HepG2 (cell line): ENCODE data around the gene TARP.

Source experiments
- ATAC-seq: fragments of 200-7000 bp; cut with Tn5 transposase; 3 replicates; pipeline ENCODE4 v1.9.1; 2020; ENCODE audit warnings: mild to moderate bottlenecking, moderate library complexity
- BruUV-seq: library from RNA; stranded (reverse); fragments of 400-500 nt; replicated peaks from 2 replicates; lab custom pipeline; 2021; lab: Mats Ljungman, UMichigan
- CTCF ChIA-PET: fragments of 300-600 bp; formaldehyde crosslinking; extraction: SDS; loops from one replicate; lab custom pipeline; 2021; ENCODE audit warnings: low total read pairs, inconsistent platforms, low intra/inter-chr PET ratio; lab: Yijun Ruan, JAX
- POLR2A ChIA-PET: fragments of 350-600 bp; sonication (Branson Sonifier 250); formaldehyde crosslinking; loops from one replicate; lab custom pipeline; 2020; ENCODE audit warnings: antibody characterized with exemption, inconsistent platforms; lab: Yijun Ruan, JAX
- DNase-seq: peaks from one replicate; pipeline ENCODE4 v3.0.0-alpha.2; 2015; ENCODE audit warnings: low spot score
- FAIRE-seq: peaks from 3 replicates; lab custom pipeline; 2011; peaks lifted over from hg19 to GRCh38; lab: Jason Lieb, UNC
- H2AFZ ChIP-seq: one replicate; pipeline ENCODE4 v1.6.1; 2011; ENCODE audit warnings: low read length, inconsistent platforms
- H3K27ac ChIP-seq: fragments of 300-600 bp; 3 replicates; pipeline ENCODE4 v1.8.0; 2011; ENCODE audit warnings: mixed run types, mild to moderate bottlenecking, mixed read lengths, low read length, inconsistent platforms; ENCODE audit not compliant: insufficient read depth; ENCODE audit errors: extremely low read length
- H3K27me3 ChIP-seq, 2 experiments: fragments of 200-600 bp in 1 of 2; 2 replicates in 1 of 2; 3 replicates in 1 of 2; pipeline versions ENCODE4 v1.6.0 to v1.8.0; 2011; ENCODE audit warnings: low read length in 2 of 2, mild to moderate bottlenecking in 2 of 2, moderate library complexity in 2 of 2, inconsistent platforms in 1 of 2; ENCODE audit not compliant: insufficient read depth in 2 of 2, control insufficient read depth in 1 of 2
- H3K36me3 ChIP-seq, 2 experiments: fragments of 200-600 bp in 1 of 2; replicated peaks in 1 of 2; 2 replicates in 1 of 2; 3 replicates in 1 of 2; pipeline versions ENCODE4 v1.5.1 to v1.8.0; 2011; ENCODE audit warnings: low read length in 2 of 2, inconsistent platforms in 1 of 2; ENCODE audit not compliant: insufficient read depth in 2 of 2, control insufficient read depth in 1 of 2
- H3K4me1 ChIP-seq: 2 replicates; pipeline ENCODE4 v1.5.1; 2012; ENCODE audit warnings: low read length, inconsistent platforms; ENCODE audit not compliant: insufficient read depth
- H3K4me2 ChIP-seq: 2 replicates; pipeline ENCODE4 v1.6.0; 2011; ENCODE audit warnings: low read depth, low read length, inconsistent platforms
- H3K4me3 ChIP-seq, 3 experiments: fragments of 200-600 bp in 1 of 3; sonication (generic), shearing (Covaris generic) in 1 of 3; replicated peaks in 1 of 3; 2 replicates each; pipeline ENCODE4 v1.5.1; 2011 to 2016; ENCODE audit warnings: low read length in 3 of 3, inconsistent platforms in 2 of 3, low read depth in 2 of 3, mild to moderate bottlenecking in 2 of 3, control low read depth in 1 of 3, mixed read lengths in 1 of 3; ENCODE audit not compliant: insufficient read depth in 1 of 3
- H3K79me2 ChIP-seq: one replicate; pipeline ENCODE4 v1.6.1; 2011; ENCODE audit warnings: low read length, inconsistent platforms; ENCODE audit not compliant: insufficient read depth
- H3K9ac ChIP-seq: 2 replicates; pipeline ENCODE4 v1.6.0; 2011; ENCODE audit warnings: mild to moderate bottlenecking, low read depth, low read length, inconsistent platforms; ENCODE audit not compliant: insufficient read depth
- H3K9me3 ChIP-seq: 2 replicates; pipeline ENCODE4 v1.5.1; 2012; ENCODE audit warnings: mild to moderate bottlenecking, low read length
- H4K20me1 ChIP-seq: 2 replicates; pipeline ENCODE4 v1.6.0; 2011; ENCODE audit warnings: inconsistent platforms, mild to moderate bottlenecking, low read length, moderate library complexity; ENCODE audit not compliant: insufficient read depth
- EZH2 ChIP-seq: conservative IDR thresholded peaks from 2 replicates; pipeline ENCODE4 v1.6.1; 2012; ENCODE audit warnings: mild to moderate bottlenecking, low read depth, low read length, moderate library complexity
- FOSL1 ChIP-seq: sonication (generic); formaldehyde crosslinking; IDR thresholded peaks from 2 replicates; pipeline ENCODE4 v1.9.0; 2021; ENCODE audit warnings: missing genetic modification reagents, borderline replicate concordance
- HMG20B ChIP-seq: conservative IDR thresholded peaks from 2 replicates; pipeline ENCODE4 v1.6.1; 2016; ENCODE audit warnings: missing genetic modification reagents, missing compliant biosample characterization
- KLF16 ChIP-seq, 2 experiments: sonication (generic) in 1 of 2; formaldehyde crosslinking in 1 of 2; IDR thresholded peaks; 2 replicates each; pipeline versions ENCODE4 v1.6.1 to v1.8.0; 2016 to 2023; ENCODE audit warnings: missing genetic modification reagents in 2 of 2, missing compliant biosample characterization in 1 of 2
- RARG ChIP-seq: sonication (generic); formaldehyde crosslinking; IDR thresholded peaks from 2 replicates; pipeline ENCODE4 v1.4.0; 2020; ENCODE audit warnings: low read depth, mild to moderate bottlenecking, missing genetic modification reagents
- RXRB ChIP-seq: IDR thresholded peaks from 2 replicates; pipeline ENCODE4 v1.6.1; 2016; ENCODE audit warnings: borderline replicate concordance, missing genetic modification reagents, missing compliant biosample characterization
- TCF12 ChIP-seq, 2 experiments: fragments of 450-650 bp in 1 of 2; sonication (generic) in 1 of 2; formaldehyde crosslinking in 1 of 2; IDR thresholded peaks; 2 replicates each; pipeline versions ENCODE4 v1.6.1 to v1.8.0; 2017 to 2022; ENCODE audit warnings: antibody characterized with exemption in 1 of 2, mild to moderate bottlenecking in 1 of 2, missing genetic modification reagents in 1 of 2, moderate library complexity in 1 of 2
- ZNF205 ChIP-seq: IDR thresholded peaks from 2 replicates; pipeline ENCODE4 v1.6.1; 2018; ENCODE audit warnings: missing biosample characterization, missing genetic modification reagents
- ZNF747 ChIP-seq: sonication (generic); formaldehyde crosslinking; IDR thresholded peaks from 2 replicates; pipeline ENCODE4 v1.8.1; 2023; ENCODE audit warnings: missing genetic modification reagents, mild to moderate bottlenecking, borderline replicate concordance
- ZNF761 ChIP-seq: sonication (generic); formaldehyde crosslinking; conservative IDR thresholded peaks from 2 replicates; pipeline ENCODE4 v1.4.0; 2020; ENCODE audit warnings: mild to moderate bottlenecking, missing genetic modification reagents
- ZSCAN21 ChIP-seq: sonication (generic); formaldehyde crosslinking; IDR thresholded peaks from 2 replicates; pipeline ENCODE4 v1.8.0; 2022; ENCODE audit warnings: mild to moderate bottlenecking, missing genetic modification reagents, moderate library complexity, borderline replicate concordance
- whole genome bisulfite sequencing: methylation state at CpG from one replicate; pipeline ENCODE4 v1.1.6; 2017; ENCODE audit warnings: low lambda C conversion rate; 5-methylcytosine and 5-hydroxymethylcytosine counted together
- in situ Hi-C: cut with HindIII; loops from 2 replicates; pipeline ENCODE4 v1.10.0; 2017; ENCODE audit warnings: low pct_unique_long_range_greater_than_20kb; ENCODE audit not compliant: extremely low pct_ligation_motif_present
- intact Hi-C: fragments of 100-400 bp; cut with micrococcal nuclease; formaldehyde crosslinking; loops from one replicate; pipeline ENCODE4 v1.10.0; 2022; ENCODE audit not compliant: unreplicated experiment
- TF ChIP-seq, protein P1 (sequence below): sonication (generic); formaldehyde crosslinking; IDR thresholded peaks from 2 replicates; pipeline ENCODE4 v1.8.1; 2023; ENCODE audit warnings: missing genetic modification reagents, inconsistent platforms, borderline replicate concordance

TARP gene

DNA sequence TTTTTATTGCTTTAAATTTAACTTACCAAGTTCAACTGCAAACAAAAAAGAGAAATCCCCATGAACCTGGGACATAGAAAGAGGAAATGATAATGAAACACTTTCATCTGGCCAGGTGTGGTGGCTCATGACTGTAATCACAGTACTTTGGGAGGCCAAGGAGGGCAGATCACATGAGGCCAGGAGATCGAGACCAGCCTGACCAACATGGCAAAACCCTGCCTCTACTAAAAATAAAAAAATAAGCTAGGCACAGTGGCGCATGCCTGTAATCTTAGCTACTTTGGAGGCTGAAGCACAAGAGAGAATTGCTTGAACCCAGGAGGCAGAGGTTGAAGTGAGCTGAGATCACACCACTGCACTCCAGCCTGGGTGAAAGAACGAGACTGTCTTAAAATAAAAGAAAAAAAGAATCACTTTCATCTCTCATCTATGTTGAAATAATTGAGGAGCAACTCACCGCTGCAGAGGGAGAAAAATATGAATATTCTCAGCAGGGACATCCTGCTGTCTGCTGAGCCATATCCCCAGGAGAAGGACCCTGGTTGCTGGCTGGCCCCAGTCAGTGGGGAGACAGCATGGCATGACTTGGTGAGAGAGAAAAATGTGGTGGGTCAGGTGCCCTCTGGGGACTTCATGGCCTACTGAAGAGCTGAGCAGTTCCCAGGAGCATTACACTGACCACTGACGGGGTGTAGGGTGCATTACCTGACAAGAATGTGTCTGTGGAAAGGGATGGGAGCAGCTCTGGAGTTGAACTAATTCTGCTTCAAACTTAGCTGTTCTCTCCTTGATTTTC is 22.8 kb upstream of the TARP start:
- no peak for TF ChIP-seq ZSCAN21 (CRISPR knock-in tag)
- TF ChIP-seq RXRB (CRISPR knock-in tag): no peak
- no peak for TF ChIP-seq EZH2
- no peak for TF ChIP-seq ZNF761 (CRISPR knock-in tag)
- no peak for TF ChIP-seq FOSL1
- TF ChIP-seq ZNF205 (CRISPR knock-in tag): no peak
- TF ChIP-seq, protein P1, sequence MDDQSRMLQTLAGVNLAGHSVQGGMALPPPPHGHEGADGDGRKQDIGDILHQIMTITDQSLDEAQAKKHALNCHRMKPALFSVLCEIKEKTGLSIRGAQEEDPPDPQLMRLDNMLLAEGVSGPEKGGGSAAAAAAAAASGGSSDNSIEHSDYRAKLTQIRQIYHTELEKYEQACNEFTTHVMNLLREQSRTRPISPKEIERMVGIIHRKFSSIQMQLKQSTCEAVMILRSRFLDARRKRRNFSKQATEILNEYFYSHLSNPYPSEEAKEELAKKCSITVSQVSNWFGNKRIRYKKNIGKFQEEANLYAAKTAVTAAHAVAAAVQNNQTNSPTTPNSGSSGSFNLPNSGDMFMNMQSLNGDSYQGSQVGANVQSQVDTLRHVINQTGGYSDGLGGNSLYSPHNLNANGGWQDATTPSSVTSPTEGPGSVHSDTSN (CRISPR knock-in tag): no peak
- no peak for TF ChIP-seq ZNF747 (CRISPR knock-in tag)
- TF ChIP-seq TCF12 (IDR thresholded peaks at IDR 0.05): no peak
- no peak for TF ChIP-seq TCF12 (CRISPR knock-in tag; IDR thresholded peaks at IDR 0.05)
- no peak for TF ChIP-seq KLF16 (CRISPR knock-in tag; IDR thresholded peaks at IDR 0.05)
- TF ChIP-seq RARG: no peak
- TF ChIP-seq HMG20B (CRISPR knock-in tag): no peak
- TF ChIP-seq, all 625 proteins: peak for 0
- WGBS: 16% methylated on average over 5 of the region's 5 CpGs
- Histone ChIP-seq H4K20me1 (no peaks in the 10 kb centered on the region), H3K4me2 (no peak overlapping the region), H3K9me3 (no peaks in the 10 kb centered on the region), H3K27ac (no peak overlapping the region), H3K27me3 (peaks cover 0 to 7% of the 10 kb centered on the region in 2 experiments; a peak in 1 of 5 replicates), H3K4me1 (no peaks in the 10 kb centered on the region), H3K79me2 (no peaks in the 10 kb centered on the region), H3K4me3 (no peak overlapping the region), H2AFZ (no peak overlapping the region), H3K9ac (no peak overlapping the region), H3K36me3 (no peaks in the 10 kb centered on the region)
- no peak for FAIRE-seq
- ChIA-PET CTCF (no interaction called here), POLR2A (no interaction called here)
- in situ Hi-C loops: no loop called here
- no peak for DNase-seq
- no peak for ATAC-seq
- no TSS peak for BruUV-seq
- intact Hi-C loops: no loop called here
